K562 (cell line): ENCODE data around the gene MTFR2. TPM values are rescaled to one million over a fixed set of nuclear protein-coding genes. Genes with fewer than 3 reads are reported as not detected.
A peak's percentile ranks its signal among the peaks of the same experiment; 100 is the strongest.

Experiments
- AFF4 ChIP-seq: sonication (generic); formaldehyde crosslinking; IDR thresholded peaks from 2 replicates; pipeline ENCODE4 v1.8.0; 2023; ENCODE audit warnings: mild to moderate bottlenecking, missing genetic modification reagents
- DLX4 ChIP-seq: fragments of 250-450 bp; sonication (Bioruptor Pico); IDR thresholded peaks from 2 replicates; pipeline ENCODE4 v1.6.1; 2021; ENCODE audit warnings: mild to moderate bottlenecking
- ELF1 ChIP-seq: fragments of 200-800 bp; sonication (Bioruptor generic); IDR thresholded peaks from 2 replicates; pipeline ENCODE4 v1.6.1; 2016; ENCODE audit warnings: missing genetic modification characterization, missing compliant biosample characterization
- HIVEP1 ChIP-seq: fragments of 250-450 bp; sonication (Bioruptor Pico); IDR thresholded peaks from 2 replicates; pipeline ENCODE4 v1.4.0; 2020; ENCODE audit warnings: mild to moderate bottlenecking
- HMG20A ChIP-seq: fragments of 450-650 bp; formaldehyde crosslinking; conservative IDR thresholded peaks from 2 replicates; pipeline ENCODE4 v1.4.0; 2020; ENCODE audit warnings: mild to moderate bottlenecking, mixed read lengths
- KDM2B ChIP-seq: fragments of 250-450 bp; sonication (Bioruptor Pico); IDR thresholded peaks from 2 replicates; pipeline ENCODE4 v1.8.0; 2021; ENCODE audit warnings: mild to moderate bottlenecking, moderate library complexity
- KLF16 ChIP-seq: IDR thresholded peaks from 2 replicates; pipeline ENCODE4 v1.6.1; 2016; ENCODE audit warnings: antibody characterized with exemption
- LARP7 ChIP-seq: fragments of 450-650 bp; IDR thresholded peaks from 2 replicates; pipeline ENCODE4 v1.6.1; 2016
- MNT ChIP-seq, 2 experiments: fragments of 450-650 bp; conservative IDR thresholded peaks; 2 replicates each; pipeline ENCODE4 v1.6.1; 2017; ENCODE audit warnings: mild to moderate bottlenecking in 2 of 2, moderate library complexity in 2 of 2
- NCOA1 ChIP-seq: fragments of 450-650 bp; IDR thresholded peaks from 2 replicates; pipeline ENCODE4 v1.6.1; 2016; ENCODE audit warnings: low read depth
- POLR2B ChIP-seq: fragments of 450-650 bp; IDR thresholded peaks from 2 replicates; pipeline ENCODE4 v1.6.1; 2018; ENCODE audit warnings: low read depth; ENCODE audit not compliant: partially characterized antibody
- PYGO2 ChIP-seq: fragments of 450-650 bp; IDR thresholded peaks from 2 replicates; pipeline ENCODE4 v1.6.1; 2016; ENCODE audit warnings: mild to moderate bottlenecking, missing genetic modification characterization, moderate library complexity, missing compliant biosample characterization
- RBBP5 ChIP-seq: fragments of 200-600 bp; sonication (generic); IDR thresholded peaks from 2 replicates; pipeline ENCODE4 v1.6.1; 2012; ENCODE audit warnings: borderline replicate concordance, mild to moderate bottlenecking, low read length, control low read depth, inconsistent platforms; ENCODE audit not compliant: insufficient read depth, poor library complexity, severe bottlenecking
- WHSC1 ChIP-seq: IDR thresholded peaks from one replicate; pipeline ENCODE4 v1.6.1; 2012; ENCODE audit warnings: low read length, control low read depth, inconsistent platforms
- ZKSCAN3 ChIP-seq: fragments of 250-450 bp; sonication (Bioruptor Pico); IDR thresholded peaks from 2 replicates; pipeline ENCODE4 v1.4.0; 2020
- ZNF12 ChIP-seq: sonication (generic); formaldehyde crosslinking; IDR thresholded peaks from 2 replicates; pipeline ENCODE4 v1.4.0; 2020; ENCODE audit warnings: mild to moderate bottlenecking, missing genetic modification reagents
- ZNF263 ChIP-seq: sonication (generic); formaldehyde crosslinking; IDR thresholded peaks from 2 replicates; pipeline ENCODE4 v1.8.0; 2022; ENCODE audit warnings: mild to moderate bottlenecking, missing genetic modification reagents, borderline replicate concordance
- ZNF511 ChIP-seq: sonication (generic); formaldehyde crosslinking; IDR thresholded peaks from 2 replicates; pipeline ENCODE4 v1.8.0; 2022; ENCODE audit warnings: mild to moderate bottlenecking, missing genetic modification reagents
- ZNF740 ChIP-seq, 3 experiments: fragments of 200-800 bp in 1 of 3; sonication (Bioruptor generic) in 1 of 3; sonication (generic) in 1 of 3; formaldehyde crosslinking in 1 of 3; IDR thresholded peaks; 2 replicates each; pipeline versions ENCODE4 v1.6.1 to v1.8.0; 2016 to 2022; ENCODE audit warnings: mild to moderate bottlenecking in 2 of 3, missing compliant biosample characterization in 2 of 3, missing genetic modification characterization in 2 of 3, missing genetic modification reagents in 1 of 3
- polyA plus RNA-seq, 8 experiments: library from polyadenylated mRNA; depleted of rRNA in 4 of 8; stranded (reverse) in 5 of 8; unstranded in 3 of 8; fragments of >200 nt; fragmentation: Nextera tagmentation in 2 of 8; fragmentation: Illumina TruSeq in 1 of 8; extraction: Ambion mirVana in 2 of 8; extraction: Trizol in 1 of 8; gene quantifications; 2 replicates each; pipeline versions ENCODE4 v1.2.1 to v1.2.3, GENCODE V29; 2011 to 2014; ENCODE audit warnings: inconsistent platforms in 1 of 8, missing spikeins in 1 of 8
- total RNA-seq, 7 experiments: library from RNA; depleted of rRNA in 6 of 7; stranded (reverse); fragments of >200 nt in 6 of 7; fragmentation: Illumina TruSeq in 2 of 7; extraction: Trizol in 2 of 7; gene quantifications; 2 replicates each; pipeline versions ENCODE4 v1.2.1 to v1.2.3, GENCODE V29; 2011 to 2021; ENCODE audit warnings: low replicate concordance in 1 of 7

The MTFR2 gene
- total and polyA plus RNA-seq, 9 of the 15 experiments (the other 6 are each of a cell fraction or from before 2014, with no cell fraction given): 10.1 to 63.3 (median 45.9) TPM

GRCh38 chr6:136289579-136290409, 39.7 kb upstream of the MTFR2 start, which contains the start of gene BCLAF1 (continued):
- TF ChIP-seq DLX4 (CRISPR knock-in tag) (no peak), ZNF263 (CRISPR knock-in tag) (no peak; the same call in 1 of the 2 replicates), NCOA1 (no peak), AFF4 (CRISPR knock-in tag) (peak; percentile 98), WHSC1 (no peak), POLR2B (peak; percentile 99), ZNF740 (CRISPR knock-in tag; IDR thresholded peaks at IDR 0.05) (peak; percentile 55; the same call in 1 of the 2 replicates), ZNF740 (tag; IDR thresholded peaks at IDR 0.05) (no peak), ELF1 (peak; percentile 90; the same call in 1 of the 2 replicates), PYGO2 (peak; percentile 54; the same call in 1 of the 2 replicates), ZNF511 (peak; percentile 37), RBBP5 (peak; percentile 63), LARP7 (peak; percentile 94), KDM2B (0 out of 2 replicates have a peak, but pooled peaks have one; percentile 67), KLF16 (no peak), HIVEP1 (CRISPR knock-in tag) (peak; percentile 72; the same call in 1 of the 2 replicates), HMG20A (CRISPR knock-in tag) (0 out of 2 replicates have a peak, but pooled peaks have one; percentile 27), MNT (conservative IDR thresholded peaks at IDR 0.05) (peak; percentile 54 to 55), ZNF12 (CRISPR knock-in tag) (no peak; the same call in 1 of the 2 replicates), ZKSCAN3 (CRISPR knock-in tag) (0 out of 2 replicates have a peak, but pooled peaks have one; percentile 50)
